Fibroblast of mammary gland (primary cell): ENCODE data around the gene FILIP1L.
A peak's percentile ranks its signal among the peaks of the same experiment; 100 is the strongest.

Experiments used
- DNase-seq: peaks from one replicate; pipeline ENCODE4 v3.0.0-alpha.2; 2010; ENCODE audit warnings: low read depth
- H3K4me3 ChIP-seq: 2 replicates; pipeline ENCODE4 v1.5.1; 2011; ENCODE audit warnings: low read depth, mild to moderate bottlenecking, low read length, moderate library complexity; ENCODE audit not compliant: control insufficient read depth
- CTCF ChIP-seq: conservative IDR thresholded peaks from 2 replicates; pipeline ENCODE4 v1.5.1; 2011; ENCODE audit warnings: low read depth, low read length, inconsistent platforms; ENCODE audit not compliant: control insufficient read depth, insufficient read depth

FILIP1L gene

GRCh38 chr3:100120012-100120411 is 5.7 kb upstream of the FILIP1L start:
- no peak for DNase-seq
- no peak for TF ChIP-seq CTCF
- no peak overlapping the region for H3K4me3 ChIP-seq

DNA sequence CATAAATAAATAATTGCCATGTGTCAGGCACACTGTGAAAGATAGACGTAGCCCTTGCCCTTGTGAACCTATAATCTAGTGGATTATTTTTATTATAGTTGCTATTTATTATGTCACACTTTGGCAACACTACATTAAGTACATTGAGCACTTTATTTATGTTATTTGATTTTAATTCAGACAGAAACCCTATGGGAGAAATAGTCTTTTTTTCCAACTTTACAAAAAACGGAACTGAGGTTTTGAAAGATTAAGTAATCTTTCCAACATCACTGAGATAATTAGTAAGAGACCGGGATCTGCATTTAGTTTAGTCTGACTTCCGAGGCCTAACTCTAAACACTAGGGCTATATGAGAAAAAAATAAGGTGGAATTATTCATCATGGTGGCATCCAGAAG is 2.8 kb upstream of the FILIP1L start:
- no peak for TF ChIP-seq CTCF
- DNase-seq: no peak
- no peak overlapping the region for H3K4me3 ChIP-seq

DNA sequence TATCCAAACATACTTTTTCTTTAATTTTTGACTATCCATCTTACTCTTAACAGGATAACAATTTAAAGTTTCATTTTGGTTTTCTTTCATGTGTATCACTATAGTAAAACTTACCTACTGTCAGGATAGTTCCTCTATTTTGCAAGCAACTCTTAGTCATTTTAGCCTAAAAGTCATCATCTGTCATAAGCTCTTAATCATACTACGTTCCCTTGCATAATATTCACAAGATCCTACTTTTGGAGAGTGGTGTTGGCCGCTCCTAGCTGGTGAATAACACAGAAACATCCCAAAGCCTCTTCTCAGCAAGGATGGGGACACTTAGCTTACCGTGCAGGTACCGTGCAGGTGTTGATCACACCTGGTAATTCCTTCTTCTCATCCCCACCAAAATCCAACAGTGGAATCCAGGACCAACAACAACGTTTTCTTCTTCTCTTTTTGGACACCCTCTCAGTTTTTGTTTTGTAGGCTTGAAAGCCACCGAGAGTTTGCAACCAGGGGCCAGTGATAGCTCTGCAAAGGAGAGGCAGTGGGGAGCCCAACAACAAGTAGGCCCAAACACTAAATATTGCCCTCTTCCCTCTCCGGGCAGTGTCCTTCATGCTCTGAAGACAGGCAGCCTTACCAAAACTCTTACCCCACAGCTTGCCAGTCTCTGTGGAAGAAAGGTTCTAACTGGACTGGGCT is 433 bp downstream of the FILIP1L start:
- no peak for TF ChIP-seq CTCF

DNA sequence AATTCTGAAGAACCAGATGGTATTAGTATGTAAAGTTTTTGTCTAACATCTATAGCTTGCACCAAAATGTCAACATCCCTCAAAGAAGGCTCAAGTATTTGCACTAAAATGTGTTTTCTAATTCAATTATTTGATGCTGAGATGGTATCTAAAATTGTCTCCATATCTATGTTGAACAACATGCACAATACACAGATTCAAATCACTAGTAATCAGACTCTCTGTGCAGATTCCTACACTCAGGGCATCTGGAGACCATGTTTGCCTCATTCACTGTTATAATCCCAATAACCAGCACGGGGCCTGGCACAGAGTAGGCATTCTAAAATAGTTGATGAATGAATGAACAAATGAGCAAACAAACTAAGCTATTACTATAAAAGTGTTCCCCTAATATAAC is 2.6 kb downstream of the FILIP1L start:
- no peak overlapping the region for H3K4me3 ChIP-seq
- TF ChIP-seq CTCF: no peak
- DNase-seq: no peak

More for the DNA sequence above, 433 bp downstream of the FILIP1L start:
- H3K4me3 ChIP-seq: no peak overlapping the region
- peak; percentile 57 for DNase-seq

- H3K4me3 ChIP-seq: no peak overlapping the region
- TF ChIP-seq CTCF: no peak
- DNase-seq: no peak
Observed at GRCh38 chr3:100110162-100110561, 4.1 kb downstream of the FILIP1L start.

- no peak overlapping the region for H3K4me3 ChIP-seq
- no peak for TF ChIP-seq CTCF
- no peak for DNase-seq
Observed at GRCh38 chr3:100108464-100109079, 5.7 kb downstream of the FILIP1L start.
